Ishikawa (cell line): ENCODE results near the gene NHS.
A peak's percentile ranks its signal among the peaks of the same experiment; 100 is the strongest.

Experiments
- CEBPB ChIP-seq: IDR thresholded peaks from 2 replicates; pipeline ENCODE4 v1.6.1; 2012
- CREB1 ChIP-seq: IDR thresholded peaks from 2 replicates; pipeline ENCODE4 v1.6.1; 2012; ENCODE audit warnings: low read depth
- EGR1 ChIP-seq: IDR thresholded peaks from 2 replicates; pipeline ENCODE4 v1.6.1; 2012
- EP300 ChIP-seq: IDR thresholded peaks from 2 replicates; pipeline ENCODE4 v1.6.1; 2012; ENCODE audit warnings: borderline replicate concordance
- FOXM1 ChIP-seq: IDR thresholded peaks from 2 replicates; pipeline ENCODE4 v1.6.1; 2012; ENCODE audit warnings: low read depth, borderline replicate concordance
- MAX ChIP-seq: IDR thresholded peaks from 2 replicates; pipeline ENCODE4 v1.6.1; 2012
- NFIC ChIP-seq: IDR thresholded peaks from 2 replicates; pipeline ENCODE4 v1.6.1; 2012
- RAD21 ChIP-seq: IDR thresholded peaks from 2 replicates; pipeline ENCODE4 v1.6.1; 2012; ENCODE audit warnings: low read depth
- REST ChIP-seq: IDR thresholded peaks from 2 replicates; pipeline ENCODE4 v1.6.1; 2012; ENCODE audit warnings: low read depth, mild to moderate bottlenecking
- TAF1 ChIP-seq: IDR thresholded peaks from 2 replicates; pipeline ENCODE4 v1.6.1; 2012; ENCODE audit warnings: low read depth, mild to moderate bottlenecking
- TCF12 ChIP-seq: IDR thresholded peaks from 2 replicates; pipeline ENCODE4 v1.6.1; 2012; ENCODE audit warnings: low read depth
- TEAD4 ChIP-seq: IDR thresholded peaks from 2 replicates; pipeline ENCODE4 v1.6.1; 2012
- YY1 ChIP-seq: IDR thresholded peaks from 2 replicates; pipeline ENCODE4 v1.6.1; 2012; ENCODE audit warnings: low read depth
- ZBTB7A ChIP-seq: IDR thresholded peaks from 2 replicates; pipeline ENCODE4 v1.6.1; 2012; ENCODE audit warnings: low read depth
- TF ChIP-seq, protein P1 (sequence below): IDR thresholded peaks from 2 replicates; pipeline ENCODE4 v1.6.1; 2012

NHS gene

DNA sequence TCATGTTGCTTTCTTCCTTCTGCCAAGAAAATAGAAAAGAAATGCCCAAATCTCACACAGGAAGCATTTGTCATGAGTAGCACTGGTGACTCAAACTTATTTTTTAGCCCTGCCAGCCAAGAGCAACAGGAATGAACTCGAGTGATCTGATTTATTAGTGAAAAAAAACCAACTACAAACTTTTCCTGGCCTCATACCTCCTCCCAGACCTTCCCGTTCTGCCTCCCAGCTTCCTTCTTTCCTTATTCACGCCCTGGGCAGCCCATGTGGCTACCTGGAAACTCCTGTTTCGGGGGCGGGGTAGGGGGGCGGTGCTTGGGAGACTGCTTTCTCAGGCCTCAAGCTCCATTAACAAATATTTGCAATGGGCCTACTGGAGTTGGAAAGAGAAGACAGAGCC is 178.5 kb downstream of the NHS start:
- no peak for TF ChIP-seq TCF12
- TF ChIP-seq MAX = 0 out of 2 replicates have a peak, but pooled peaks have one; percentile 16

DNA sequence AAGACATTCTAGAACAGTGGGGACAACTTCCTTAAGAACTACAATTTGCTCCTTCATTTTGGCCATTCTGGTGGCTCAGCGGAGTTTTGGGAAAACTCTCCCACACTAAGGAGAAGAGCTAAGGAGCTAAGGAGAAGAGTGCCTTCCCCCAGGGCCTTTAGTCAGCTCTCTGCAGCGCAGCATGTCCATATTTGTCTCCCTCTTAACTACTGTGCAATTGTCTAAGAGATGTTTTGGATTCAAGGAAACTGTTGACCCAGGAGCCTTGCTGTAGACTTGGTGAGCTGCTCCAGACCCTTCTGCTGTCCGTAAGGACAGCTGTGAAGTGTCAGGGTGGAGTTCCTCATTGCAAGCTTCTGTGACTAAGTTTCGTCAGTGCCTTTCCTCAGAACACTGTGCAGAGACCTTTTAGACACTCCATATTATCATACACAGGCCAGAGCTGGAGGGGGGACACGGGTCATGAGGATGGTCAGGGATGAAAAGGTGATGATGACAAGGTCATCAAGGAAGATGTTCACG is 179.0 kb downstream of the NHS start:
- TF ChIP-seq NFIC (no peak), TEAD4 (no peak), MAX (no peak), YY1 (no peak), FOXM1 (no peak), CEBPB (no peak), RAD21 (no peak), ZBTB7A (no peak), EGR1 (no peak), CREB1 (no peak), TCF12 (no peak), TAF1 (no peak), REST (no peak), EP300 (no peak)
- TF ChIP-seq, protein P1, sequence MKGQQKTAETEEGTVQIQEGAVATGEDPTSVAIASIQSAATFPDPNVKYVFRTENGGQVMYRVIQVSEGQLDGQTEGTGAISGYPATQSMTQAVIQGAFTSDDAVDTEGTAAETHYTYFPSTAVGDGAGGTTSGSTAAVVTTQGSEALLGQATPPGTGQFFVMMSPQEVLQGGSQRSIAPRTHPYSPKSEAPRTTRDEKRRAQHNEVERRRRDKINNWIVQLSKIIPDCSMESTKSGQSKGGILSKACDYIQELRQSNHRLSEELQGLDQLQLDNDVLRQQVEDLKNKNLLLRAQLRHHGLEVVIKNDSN = no peak

DNA sequence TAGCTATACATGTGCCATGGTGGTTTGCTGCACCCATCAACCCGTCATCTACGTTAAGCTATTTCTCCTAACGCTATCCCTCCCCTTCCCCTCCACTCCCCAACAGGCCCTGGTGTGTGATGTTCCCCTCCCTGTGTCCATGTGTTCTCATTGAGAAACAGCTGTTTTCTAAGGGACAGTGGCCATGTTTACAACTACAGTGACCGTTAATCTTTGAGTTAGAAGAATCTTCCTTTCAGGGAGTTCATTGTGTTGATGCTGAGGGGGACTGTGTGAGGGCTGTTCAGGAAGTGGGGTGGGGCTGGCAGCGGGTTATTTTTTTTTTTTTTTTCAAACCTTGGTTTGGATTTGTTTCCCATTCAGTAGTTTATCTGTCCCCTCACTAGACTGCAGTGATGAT is 179.9 kb downstream of the NHS start:
- TF ChIP-seq RAD21 (no peak), TCF12 (no peak), EGR1 (no peak)
- TF ChIP-seq, protein P1 = no peak

DNA sequence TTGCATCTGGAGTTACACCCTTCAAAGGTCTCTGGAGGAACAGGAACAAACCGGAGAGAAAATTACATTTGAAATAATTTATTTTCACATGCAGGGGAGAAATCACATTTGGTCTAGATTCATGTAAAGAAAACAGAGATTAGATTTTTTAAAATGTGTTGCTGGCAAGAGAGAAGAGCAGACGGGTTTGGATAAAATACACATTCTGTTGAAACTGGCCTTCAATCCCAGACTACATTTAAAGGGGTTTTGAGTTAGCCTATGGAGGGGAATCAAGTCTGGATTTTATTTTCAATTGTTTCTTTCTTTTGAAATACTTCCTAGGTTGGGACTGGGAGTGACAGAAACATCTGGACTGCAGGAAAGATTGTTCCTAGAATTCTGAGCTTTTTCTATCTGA is 180.8 kb downstream of the NHS start:
- no peak for TF ChIP-seq MAX
- no peak for TF ChIP-seq ZBTB7A
- TF ChIP-seq, protein P1 = no peak
- TF ChIP-seq FOXM1 = no peak
- TF ChIP-seq EGR1 = no peak
- TF ChIP-seq REST = no peak
- TF ChIP-seq YY1 = no peak
- TF ChIP-seq CREB1 = no peak
- TF ChIP-seq TAF1 = no peak
- TF ChIP-seq NFIC = no peak
- TF ChIP-seq CEBPB = no peak
- TF ChIP-seq RAD21 = no peak
- no peak for TF ChIP-seq TEAD4
- no peak for TF ChIP-seq EP300
- no peak for TF ChIP-seq TCF12

DNA sequence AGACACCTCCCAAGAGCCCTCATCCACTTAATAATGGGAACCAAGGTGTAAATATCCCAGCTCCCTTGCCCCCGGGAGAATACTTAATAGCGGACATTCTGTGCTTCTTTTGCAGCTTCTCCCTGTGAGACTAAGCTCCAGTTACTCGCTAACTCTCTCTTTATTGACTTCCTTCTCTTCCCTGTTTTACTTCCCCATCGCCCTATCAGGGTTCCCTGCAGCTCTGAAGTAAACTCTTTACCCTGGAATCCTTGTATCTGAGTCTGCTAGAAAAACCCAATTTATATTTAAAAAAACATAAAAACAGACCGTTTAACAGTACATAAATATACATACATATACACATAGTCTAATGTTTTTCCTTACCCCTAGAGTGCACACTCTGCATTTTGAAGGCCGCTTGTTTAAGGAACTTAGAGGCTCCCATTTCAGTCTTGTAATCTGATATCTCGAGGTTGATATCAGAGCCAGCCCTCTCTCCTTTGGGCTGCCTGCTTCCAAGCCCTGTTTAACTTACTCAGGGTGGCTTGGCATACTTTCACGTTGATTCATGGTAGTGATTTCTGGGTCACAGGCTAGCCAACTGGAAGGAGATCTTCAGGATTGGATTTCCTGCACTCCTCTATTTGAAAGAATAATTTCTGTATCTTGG is 184.9 kb downstream of the NHS start:
- TF ChIP-seq TCF12 = no peak
- no peak for TF ChIP-seq MAX
- no peak for TF ChIP-seq ZBTB7A
- no peak for TF ChIP-seq CEBPB
- no peak for TF ChIP-seq RAD21
- no peak for TF ChIP-seq YY1
- no peak for TF ChIP-seq NFIC
- TF ChIP-seq EP300 = no peak
- no peak for TF ChIP-seq TAF1
- TF ChIP-seq, protein P1 = no peak
- no peak for TF ChIP-seq EGR1
- TF ChIP-seq CREB1 = no peak
- no peak for TF ChIP-seq TEAD4
- TF ChIP-seq FOXM1 = no peak
- TF ChIP-seq REST = no peak
